Retina (tissue), 1 donor: ENCODE data around the gene RNLS.
"Not testable (repeated sequence)": the region's sequence is repeated elsewhere in the genome, so short reads cannot be mapped to it uniquely, and the experiment has no call there.

Experiments
- DNase-seq: peaks from one replicate; pipeline ENCODE4 v3.0.0-alpha.2; 2016

The RNLS gene

GRCh38 chr10:88332503-88333247, 250.4 kb downstream of the RNLS start:
- DNase-seq: no peak

DNA sequence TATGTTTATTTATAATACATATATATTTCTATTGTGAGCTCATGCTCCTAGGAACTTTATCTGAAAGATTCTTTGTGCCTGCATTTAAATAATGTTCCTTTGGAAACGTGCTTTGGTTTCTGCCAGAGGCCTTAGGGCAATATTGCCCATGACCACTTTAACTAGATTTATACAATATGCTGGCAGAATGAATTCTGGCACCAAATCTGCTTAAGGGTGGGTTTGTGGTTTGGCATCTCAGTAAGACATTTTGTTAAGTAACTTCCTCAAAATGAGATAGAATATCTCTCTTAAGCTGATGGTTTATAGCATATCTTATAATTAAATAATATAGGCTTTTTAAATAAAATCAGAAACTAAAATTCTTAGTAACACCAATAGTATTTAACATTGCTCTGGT, 252.9 kb downstream of the RNLS start:
- no peak for DNase-seq

DNA sequence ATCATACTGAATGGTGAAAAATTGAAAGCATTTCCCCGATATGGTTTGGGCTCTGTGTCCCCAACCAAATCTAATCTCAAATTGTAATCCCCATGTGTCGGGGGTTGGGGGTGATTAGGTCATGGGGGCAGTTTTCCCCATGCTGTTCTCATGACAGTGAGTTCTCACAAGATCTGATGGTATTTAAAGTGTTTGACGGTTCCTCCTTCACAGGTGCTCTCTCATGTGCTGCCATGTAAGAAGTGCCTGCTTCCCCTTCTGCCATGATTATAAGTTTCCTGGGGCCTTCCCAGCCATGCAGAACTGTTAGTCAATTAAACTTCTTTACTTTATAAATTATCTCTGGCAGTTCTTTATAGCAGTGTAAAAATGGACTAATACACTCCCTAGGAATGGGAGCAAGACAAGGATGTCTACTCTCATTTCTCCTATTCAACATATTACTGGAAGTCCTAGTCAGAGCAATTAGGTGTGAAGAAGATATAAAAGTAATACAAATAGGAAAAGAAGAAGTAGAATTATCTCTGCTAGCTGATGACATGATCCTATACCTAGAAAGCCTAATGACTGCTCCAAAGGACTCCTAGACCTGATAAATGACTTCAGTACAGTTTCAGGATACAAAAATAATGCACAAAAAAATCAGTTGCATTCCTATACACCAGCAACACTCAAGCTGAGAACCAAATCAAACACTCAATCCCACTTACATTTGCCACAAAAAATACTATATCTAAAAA, 260.6 kb downstream of the RNLS start:
- no peak for DNase-seq

- no peak for DNase-seq
These were observed 263.1 kb downstream of the RNLS start for GRCh38 chr10:88319960-88320517.

DNA sequence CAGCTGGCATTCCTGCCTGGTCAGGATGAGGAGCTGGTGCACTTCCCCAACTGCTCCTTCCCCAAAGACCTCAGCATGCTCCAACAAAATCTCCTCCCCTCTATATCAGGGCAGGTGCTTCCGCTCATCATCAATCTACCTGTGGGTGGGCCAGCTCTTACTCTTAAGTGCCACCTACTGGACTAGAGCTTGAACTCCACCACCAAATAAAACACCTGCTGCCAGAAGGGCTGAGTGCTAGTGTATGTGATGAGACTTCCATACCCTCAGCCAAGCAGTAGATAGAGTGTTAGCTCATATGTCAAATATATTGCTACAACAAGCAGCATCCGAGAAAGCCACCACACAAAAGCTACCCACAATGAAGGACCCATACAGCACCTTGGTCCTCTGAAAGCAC, 264.3 kb downstream of the RNLS start:
- no peak for DNase-seq

DNA sequence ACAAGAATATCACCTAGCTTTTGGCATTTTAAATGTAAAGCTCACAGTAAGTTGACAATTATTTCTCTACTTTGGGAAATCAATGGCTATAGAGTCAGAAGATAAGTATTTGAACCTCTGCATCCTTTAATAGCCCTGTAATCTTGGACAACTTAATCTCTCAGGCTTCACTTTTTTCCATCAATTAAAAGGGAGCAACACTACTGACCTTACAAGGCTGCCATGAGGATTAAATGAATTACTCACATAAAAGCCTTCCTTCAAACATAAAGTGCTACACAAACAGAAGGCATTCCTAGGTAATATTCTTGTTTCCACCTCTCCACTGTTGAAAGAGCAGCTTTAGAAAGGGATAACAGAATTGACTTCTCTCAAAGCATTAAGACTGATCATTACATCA, 266.0 kb downstream of the RNLS start:
- DNase-seq: no peak

- DNase-seq: no peak
These were observed 266.7 kb downstream of the RNLS start for GRCh38 chr10:88316292-88316861.

DNA sequence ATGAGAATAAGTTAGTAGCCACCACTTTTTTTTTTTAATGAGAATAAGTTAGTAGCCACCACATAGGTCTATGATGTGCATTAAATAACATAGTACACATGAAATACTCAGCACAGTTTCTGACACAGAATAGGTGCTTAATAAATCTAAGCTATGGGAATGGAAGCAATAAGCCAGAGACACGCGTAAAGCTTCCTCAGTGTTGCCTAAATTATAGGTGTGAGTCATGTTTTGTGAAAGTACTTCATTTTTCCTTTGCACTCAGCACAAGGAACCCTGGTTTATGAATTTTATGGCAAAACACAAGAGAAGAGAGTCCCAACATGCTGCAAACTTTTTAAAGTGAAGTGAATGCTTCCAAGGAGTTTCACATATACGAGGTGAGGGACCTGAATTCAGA, 267.4 kb downstream of the RNLS start:
- DNase-seq: no peak

GRCh38 chr10:88314362-88314761, 268.8 kb downstream of the RNLS start:
- DNase-seq: no peak

GRCh38 chr10:88313878-88314277, 269.2 kb downstream of the RNLS start:
- DNase-seq: no peak

- DNase-seq: no peak
These were observed 270.3 kb downstream of the RNLS start for GRCh38 chr10:88312855-88313254.

DNA sequence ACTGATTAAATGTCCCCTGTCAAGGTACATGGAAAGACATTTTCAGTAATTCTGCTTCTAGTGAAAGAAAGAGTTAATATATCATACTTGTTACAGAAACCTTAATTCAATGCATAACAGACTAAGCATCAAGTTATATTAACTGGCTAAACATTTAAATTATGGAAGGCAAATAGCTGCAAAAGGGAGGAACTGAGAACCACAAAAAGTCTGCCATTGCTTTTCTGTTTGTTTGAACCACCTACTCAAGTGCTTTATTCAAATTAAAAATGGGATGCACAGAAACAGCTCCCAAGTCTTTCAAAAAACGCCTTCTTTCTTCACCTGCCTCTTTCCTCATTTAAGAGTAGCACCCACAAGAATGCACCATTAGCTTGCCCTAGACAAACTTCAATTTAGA, 271.9 kb downstream of the RNLS start:
- no peak for DNase-seq

DNA sequence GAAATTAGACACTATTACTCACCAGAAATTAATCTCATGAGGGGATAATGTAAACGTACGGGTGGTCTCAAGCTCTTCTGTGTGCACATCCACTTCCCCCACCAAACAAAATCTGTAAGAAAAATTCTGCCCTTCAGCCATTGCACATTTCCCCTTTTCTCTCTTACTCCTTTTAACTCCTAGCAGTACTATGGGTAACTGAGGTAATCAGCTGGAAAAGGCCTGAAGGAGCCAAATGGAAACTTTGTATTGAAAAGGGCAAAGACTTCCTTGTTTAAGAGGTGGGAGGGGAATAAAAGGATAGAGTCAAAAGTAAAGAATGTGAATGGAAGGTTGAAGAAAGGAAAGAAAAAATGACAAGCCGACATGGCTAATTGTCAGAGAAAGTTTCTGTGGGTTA, 273.8 kb downstream of the RNLS start:
- DNase-seq: no peak

DNA sequence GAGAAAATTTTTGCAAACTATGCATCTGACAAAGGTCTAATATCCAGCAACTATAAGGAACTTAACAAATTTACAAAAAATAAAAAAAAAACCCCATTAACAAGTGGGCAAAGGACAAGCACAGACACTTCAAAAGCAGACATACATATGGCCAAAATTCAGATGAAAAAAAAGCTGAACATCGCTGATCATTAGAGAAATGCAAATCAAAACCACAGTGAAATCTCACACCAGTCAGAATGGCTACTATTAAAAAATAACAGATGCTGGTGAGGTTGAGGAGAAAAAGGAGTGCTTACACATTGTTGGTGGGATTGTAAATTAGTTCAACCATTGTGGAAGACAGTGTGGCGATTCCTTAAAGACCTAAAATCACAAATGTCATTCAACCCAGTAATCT, 274.8 kb downstream of the RNLS start:
- not testable (repeated sequence) for DNase-seq

GRCh38 chr10:88299787-88300186, 283.3 kb downstream of the RNLS start:
- no peak for DNase-seq

- no peak for DNase-seq
These were observed 286.0 kb downstream of the RNLS start for GRCh38 chr10:88297103-88297502.

DNA sequence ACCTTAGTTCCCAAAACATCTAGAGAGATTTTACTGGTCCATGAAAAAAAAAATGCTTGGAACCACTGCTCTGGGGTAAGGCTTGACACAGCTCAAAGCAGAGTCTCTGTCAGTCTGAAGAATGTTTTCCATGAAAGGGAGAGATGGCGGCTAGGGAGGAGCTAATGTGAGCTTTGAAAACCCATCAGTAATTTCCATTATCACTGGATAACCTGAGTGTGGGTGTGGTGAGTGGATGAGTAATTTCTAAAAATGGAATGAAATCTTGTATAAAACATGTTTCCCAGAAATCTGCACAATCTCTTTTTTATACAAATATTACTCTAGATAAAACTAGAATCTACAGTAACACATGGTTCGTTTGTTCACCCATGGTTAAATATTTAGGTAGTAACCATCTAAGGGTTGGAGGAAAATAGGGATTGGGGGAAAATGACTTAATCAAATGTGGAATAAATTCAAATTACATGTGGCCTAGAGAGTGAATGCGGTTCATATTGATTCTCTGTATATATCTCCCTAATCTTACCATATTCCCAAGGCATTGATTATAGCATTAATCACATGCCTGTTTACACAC, 289.4 kb downstream of the RNLS start:
- DNase-seq: no peak

GRCh38 chr10:88293073-88293472, 290.0 kb downstream of the RNLS start:
- no peak for DNase-seq

- DNase-seq: no peak
These were observed 291.0 kb downstream of the RNLS start for GRCh38 chr10:88292185-88292514.

- no peak for DNase-seq
These were observed 291.6 kb downstream of the RNLS start for GRCh38 chr10:88291289-88292184.

GRCh38 chr10:88289342-88289741, 293.8 kb downstream of the RNLS start:
- DNase-seq: no peak

DNA sequence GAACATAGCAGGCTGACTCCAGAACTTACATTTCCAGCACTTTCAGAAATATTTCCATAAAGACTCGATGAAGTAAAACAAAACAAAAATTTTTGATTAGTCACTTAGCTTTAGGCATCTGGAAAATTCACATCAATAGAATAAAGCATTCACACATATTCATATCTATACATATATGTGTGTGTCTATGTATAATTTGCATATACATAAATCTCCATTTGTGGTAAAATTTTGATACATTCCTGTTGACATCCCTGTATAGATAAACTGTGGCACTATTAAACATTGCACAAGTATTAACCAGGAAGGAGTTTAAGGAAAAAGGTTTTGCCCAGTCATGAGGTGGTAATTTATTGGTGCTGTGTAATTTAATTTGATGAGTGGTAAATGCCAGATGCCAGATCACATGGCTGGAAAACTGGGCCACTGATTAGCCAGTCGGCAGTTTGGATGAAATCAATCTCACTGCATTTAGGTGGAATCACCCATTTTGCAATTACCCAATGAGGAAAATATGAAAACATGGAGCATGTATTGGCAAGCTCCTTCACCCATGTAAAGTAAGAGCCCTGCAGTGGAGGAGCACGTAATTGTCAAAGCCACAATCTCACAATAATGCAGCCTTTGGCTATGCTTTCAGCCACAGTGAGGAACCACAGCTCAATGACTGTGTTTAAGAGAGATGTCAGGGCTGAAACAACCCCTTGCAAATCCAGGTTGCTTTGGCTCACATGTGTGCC, 294.6 kb downstream of the RNLS start:
- DNase-seq: no peak
